Measurements from ENCODE around the gene USP32. TPM values are rescaled to one million over a fixed set of nuclear protein-coding genes. Genes with fewer than 3 reads are reported as not detected.

The USP32 gene
- total RNA-seq, 5 donors from 2014 or later (not counting 1 experiment from before 2014, with no cell fraction given) = 30.0 to 34.5 (median 31.4) TPM

DNA sequence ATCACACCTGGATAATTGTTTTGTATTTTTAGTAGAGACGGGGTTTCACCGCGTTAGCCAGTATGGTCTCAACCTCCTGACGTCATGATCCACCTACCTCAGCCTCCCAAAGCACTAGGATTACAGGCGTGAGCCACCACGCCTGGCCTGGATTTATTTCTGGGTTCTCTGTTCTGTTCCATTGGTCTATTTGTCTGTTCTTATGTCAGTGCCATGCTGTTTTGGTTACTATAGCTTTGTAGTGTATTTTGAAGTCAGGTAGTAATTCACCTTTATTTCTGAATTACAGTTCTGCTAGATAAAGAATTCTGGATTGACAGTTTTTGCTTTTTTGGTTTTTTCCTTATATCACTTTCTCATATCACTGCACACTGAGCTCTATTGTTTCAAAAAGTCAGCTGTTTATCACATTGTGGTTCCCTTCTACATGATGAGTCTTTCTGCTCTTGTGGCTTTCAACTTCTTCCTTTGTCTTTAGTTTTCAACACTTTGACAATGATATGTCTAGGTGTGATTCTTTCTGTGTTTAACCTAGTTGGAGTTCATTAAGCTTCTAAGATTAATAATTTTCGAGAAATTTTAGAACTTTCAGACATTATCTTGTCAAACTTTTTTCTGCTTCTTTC is 144.0 kb downstream of the USP32 start:
- no CpG with 5 or more reads among the region's 7 CpGs for WGBS (ENCODE audit: insufficient coverage)
- ATAC-seq (replicated peaks in 1 of 4) (no peak), DNase-seq (no peak)
- Mint-ChIP-seq H3K27ac (no peak overlapping the region), H3K4me1 (no peaks in the 10 kb centered on the region), H3K36me3 (peaks cover 43% of the 10 kb centered on the region), H3K27me3 (no peaks in the 10 kb centered on the region), H3K9me3 (peaks cover 0 to 5% (median 0%) of the 10 kb centered on the region in 3 donors), H3K4me3 (no peak overlapping the region)
- Histone ChIP-seq H3K27me3 (replicated peaks in 1 of 2; ENCODE audit: control insufficient read depth in 2 of 2, extremely low read depth in 1 of 2, insufficient read depth in 2 of 2, low read length in 1 of 2) (no peaks in the 10 kb centered on the region), H3K36me3 (ENCODE audit: control insufficient read depth in 2 of 2, extremely low read depth in 1 of 2, insufficient read depth in 1 of 2, low read length in 1 of 2) (peaks cover 5 to 14% of the 10 kb centered on the region in 2 donors), H3K9me3 (no peaks in the 10 kb centered on the region), H3K4me1 (ENCODE audit: control insufficient read depth in 1 of 2, extremely low read depth in 1 of 2, insufficient read depth in 2 of 2, low read length in 2 of 2) (no peaks in the 10 kb centered on the region), H3K4me3 (ENCODE audit: control insufficient read depth in 1 of 2, extremely low read depth in 1 of 2, low read length in 1 of 2) (no peak overlapping the region), H3K27ac (ENCODE audit: low read length) (no peak overlapping the region)
- CTCF ChIA-PET = no interaction called here
- POLR2A ChIA-PET = interaction anchor here in 1 of 2 donors (0.5 kb wide), 1 partner anchor 1843 kb away, joined by 3 read pairs; no protein-coding TSS in a partner anchor

GRCh38 chr17:60244656-60245055 is 147.3 kb downstream of the USP32 start:
- H3K27me3 Mint-ChIP-seq = no peaks in the 10 kb centered on the region
- Histone ChIP-seq H3K36me3 (ENCODE audit: control insufficient read depth in 2 of 2, extremely low read depth in 1 of 2, insufficient read depth in 1 of 2, low read length in 1 of 2) (peaks cover 5 to 7% of the 10 kb centered on the region in 2 donors), H3K9me3 (no peaks in the 10 kb centered on the region), H3K4me1 (ENCODE audit: control insufficient read depth in 1 of 2, extremely low read depth in 1 of 2, insufficient read depth in 2 of 2, low read length in 2 of 2) (no peaks in the 10 kb centered on the region), H3K27ac (ENCODE audit: low read length) (no peak overlapping the region), H3K27me3 (replicated peaks in 1 of 2; ENCODE audit: control insufficient read depth in 2 of 2, extremely low read depth in 1 of 2, insufficient read depth in 2 of 2, low read length in 1 of 2) (no peaks in the 10 kb centered on the region), H3K4me3 (ENCODE audit: control insufficient read depth in 1 of 2, extremely low read depth in 1 of 2, low read length in 1 of 2) (no peak overlapping the region)
- 89% methylated on average over 3 of the region's 8 CpGs for WGBS (ENCODE audit: insufficient coverage)
- ChIA-PET POLR2A (no interaction called here), CTCF (no interaction called here)
- ATAC-seq (replicated peaks in 1 of 4) (no peak), DNase-seq (no peak)
- no peaks in the 10 kb centered on the region for H3K4me1 Mint-ChIP-seq
- peaks cover 2 to 9% (median 8%) of the 10 kb centered on the region in 3 donors for H3K9me3 Mint-ChIP-seq
- H3K36me3 Mint-ChIP-seq = peaks cover 54% of the 10 kb centered on the region
- no peak overlapping the region for H3K4me3 Mint-ChIP-seq
- H3K27ac Mint-ChIP-seq = no peak overlapping the region

DNA sequence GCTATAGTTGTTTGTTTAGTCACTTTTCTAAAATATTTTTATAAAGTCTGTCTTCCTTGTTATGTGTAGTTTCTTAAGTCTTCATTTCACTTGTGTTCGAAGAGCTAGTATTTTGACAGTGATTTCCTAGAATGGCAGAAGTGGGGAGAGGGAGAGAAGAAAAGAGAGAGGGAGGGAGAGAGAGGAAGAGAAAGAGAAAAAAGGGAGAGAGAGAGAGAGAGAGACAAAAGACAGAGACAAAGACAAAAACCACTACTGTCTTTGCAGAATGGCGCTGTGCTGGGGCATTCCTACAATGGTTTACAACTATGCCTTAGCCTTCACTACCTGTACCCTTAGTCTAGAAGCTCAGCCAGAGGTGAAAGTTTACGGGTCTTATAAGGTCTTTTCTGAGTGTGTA is 151.6 kb downstream of the USP32 start:
- Histone ChIP-seq H3K27ac (ENCODE audit: low read length) (no peak overlapping the region), H3K4me3 (ENCODE audit: control insufficient read depth in 1 of 2, extremely low read depth in 1 of 2, low read length in 1 of 2) (no peak overlapping the region), H3K4me1 (ENCODE audit: control insufficient read depth in 1 of 2, extremely low read depth in 1 of 2, insufficient read depth in 2 of 2, low read length in 2 of 2) (no peaks in the 10 kb centered on the region), H3K27me3 (replicated peaks in 1 of 2; ENCODE audit: control insufficient read depth in 2 of 2, extremely low read depth in 1 of 2, insufficient read depth in 2 of 2, low read length in 1 of 2) (no peaks in the 10 kb centered on the region), H3K36me3 (ENCODE audit: control insufficient read depth in 2 of 2, extremely low read depth in 1 of 2, insufficient read depth in 1 of 2, low read length in 1 of 2) (peaks cover 0 to 9% of the 10 kb centered on the region in 2 donors), H3K9me3 (no peaks in the 10 kb centered on the region)
- Mint-ChIP-seq H3K9me3 (peaks cover 2 to 8% (median 4%) of the 10 kb centered on the region in 3 donors), H3K4me1 (no peaks in the 10 kb centered on the region), H3K27ac (no peak overlapping the region), H3K4me3 (no peak overlapping the region), H3K36me3 (peaks cover 36% of the 10 kb centered on the region), H3K27me3 (no peaks in the 10 kb centered on the region)
- WGBS (ENCODE audit: insufficient coverage) = no CpG with 5 or more reads among the region's 3 CpGs
- DNase-seq (no peak), ATAC-seq (replicated peaks in 1 of 4) (no peak)
- CTCF ChIA-PET = interaction anchor here in 1 of 2 donors (0.6 kb wide), 1 partner anchor 189 kb away, joined by 4 read pairs; no protein-coding TSS in a partner anchor
- POLR2A ChIA-PET = no interaction called here

DNA sequence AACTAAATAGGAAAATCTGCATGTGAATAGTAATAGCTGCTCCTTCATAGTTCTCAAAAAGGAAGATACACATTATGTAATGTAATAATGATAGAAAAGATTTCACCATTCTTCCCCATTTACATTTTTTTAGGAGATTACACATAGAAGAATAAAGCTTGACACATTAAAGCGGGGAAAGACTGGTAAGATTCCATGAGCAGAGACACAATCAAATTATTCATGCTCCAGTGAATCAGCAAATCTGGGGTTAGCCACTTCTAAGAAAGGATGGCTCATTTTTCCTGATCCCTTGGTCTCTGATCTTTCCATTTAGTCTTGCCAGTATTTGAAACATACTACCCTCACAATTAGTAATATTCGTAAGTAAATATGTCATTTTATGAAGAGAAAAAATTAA is 160.2 kb downstream of the USP32 start:
- Histone ChIP-seq H3K27me3 (replicated peaks in 1 of 2; ENCODE audit: control insufficient read depth in 2 of 2, extremely low read depth in 1 of 2, insufficient read depth in 2 of 2, low read length in 1 of 2) (no peaks in the 10 kb centered on the region), H3K4me1 (ENCODE audit: control insufficient read depth in 1 of 2, extremely low read depth in 1 of 2, insufficient read depth in 2 of 2, low read length in 2 of 2) (no peaks in the 10 kb centered on the region), H3K4me3 (ENCODE audit: control insufficient read depth in 1 of 2, extremely low read depth in 1 of 2, low read length in 1 of 2) (no peak overlapping the region), H3K36me3 (ENCODE audit: control insufficient read depth in 2 of 2, extremely low read depth in 1 of 2, insufficient read depth in 1 of 2, low read length in 1 of 2) (peaks cover 0 to 7% of the 10 kb centered on the region in 2 donors), H3K9me3 (no peaks in the 10 kb centered on the region), H3K27ac (ENCODE audit: low read length) (no peak overlapping the region)
- Mint-ChIP-seq H3K4me3 (no peak overlapping the region), H3K27ac (no peak overlapping the region), H3K9me3 (no peaks in the 10 kb centered on the region), H3K27me3 (no peaks in the 10 kb centered on the region), H3K4me1 (no peaks in the 10 kb centered on the region), H3K36me3 (peaks cover 12% of the 10 kb centered on the region)
- ATAC-seq (replicated peaks in 1 of 4) (no peak), DNase-seq (no peak)
- CTCF ChIA-PET = interaction anchor here in 1 of 2 donors (0.5 kb wide), 1 partner anchor 122 kb away, joined by 6 read pairs; no protein-coding TSS in a partner anchor
- 100% methylated on average over 1 of the region's 2 CpGs for WGBS (ENCODE audit: insufficient coverage)
- POLR2A ChIA-PET = interaction anchor here in 1 of 2 donors (0.6 kb wide), 2 partner anchors 84 to 318 kb away, joined by 3 to 6 read pairs; no protein-coding TSS in a partner anchor

- ChIA-PET POLR2A (interaction anchor here in 1 of 2 donors (0.6 kb wide), 2 partner anchors 84 to 317 kb away, joined by 3 to 6 read pairs; no protein-coding TSS in a partner anchor), CTCF (interaction anchor here in 1 of 2 donors (0.5 kb wide), 1 partner anchor 121 kb away, joined by 6 read pairs; no protein-coding TSS in a partner anchor)
- Mint-ChIP-seq H3K27me3 (no peaks in the 10 kb centered on the region), H3K4me3 (no peak overlapping the region), H3K4me1 (no peaks in the 10 kb centered on the region), H3K9me3 (no peaks in the 10 kb centered on the region), H3K27ac (no peak overlapping the region), H3K36me3 (peaks cover 12% of the 10 kb centered on the region)
- Histone ChIP-seq H3K4me3 (ENCODE audit: control insufficient read depth in 1 of 2, extremely low read depth in 1 of 2, low read length in 1 of 2) (no peak overlapping the region), H3K4me1 (ENCODE audit: control insufficient read depth in 1 of 2, extremely low read depth in 1 of 2, insufficient read depth in 2 of 2, low read length in 2 of 2) (no peaks in the 10 kb centered on the region), H3K9me3 (no peaks in the 10 kb centered on the region), H3K27ac (ENCODE audit: low read length) (no peak overlapping the region), H3K27me3 (replicated peaks in 1 of 2; ENCODE audit: control insufficient read depth in 2 of 2, extremely low read depth in 1 of 2, insufficient read depth in 2 of 2, low read length in 1 of 2) (no peaks in the 10 kb centered on the region), H3K36me3 (ENCODE audit: control insufficient read depth in 2 of 2, extremely low read depth in 1 of 2, insufficient read depth in 1 of 2, low read length in 1 of 2) (peaks cover 0 to 7% of the 10 kb centered on the region in 2 donors)
- ATAC-seq (replicated peaks in 1 of 4) = no peak
- peak in 1 of 35 experiments; percentile 9 for DNase-seq
- WGBS (ENCODE audit: insufficient coverage) = no CpG with 5 or more reads among the region's 4 CpGs
Observed at GRCh38 chr17:60231234-60231633, 160.7 kb downstream of the USP32 start.

GRCh38 chr17:60230358-60230757 is 161.6 kb downstream of the USP32 start:
- ChIA-PET CTCF (interaction anchor here in 1 of 2 donors (0.6 kb wide), 1 partner anchor 11 kb away, joined by 5 read pairs; no protein-coding TSS in a partner anchor), POLR2A (interaction anchor here in 1 of 2 donors (0.7 kb wide), 1 partner anchor 8 kb away, joined by 8 read pairs; no protein-coding TSS in a partner anchor)
- Mint-ChIP-seq H3K4me1 (no peaks in the 10 kb centered on the region), H3K36me3 (peaks cover 9% of the 10 kb centered on the region), H3K27me3 (no peaks in the 10 kb centered on the region), H3K4me3 (no peak overlapping the region), H3K9me3 (no peaks in the 10 kb centered on the region), H3K27ac (no peak overlapping the region)
- no peak overlapping the region for H3K27ac ChIP-seq (ENCODE audit: low read length)
- H3K36me3 ChIP-seq (ENCODE audit: control insufficient read depth in 2 of 2, extremely low read depth in 1 of 2, insufficient read depth in 1 of 2, low read length in 1 of 2) = peaks cover 0 to 11% of the 10 kb centered on the region in 2 donors
- no peaks in the 10 kb centered on the region for H3K27me3 ChIP-seq (replicated peaks in 1 of 2; ENCODE audit: control insufficient read depth in 2 of 2, extremely low read depth in 1 of 2, insufficient read depth in 2 of 2, low read length in 1 of 2)
- H3K4me3 ChIP-seq (ENCODE audit: control insufficient read depth in 1 of 2, extremely low read depth in 1 of 2, low read length in 1 of 2) = no peak overlapping the region
- DNase-seq (no peak), ATAC-seq (replicated peaks in 1 of 4) (no peak)
- no peaks in the 10 kb centered on the region for H3K4me1 ChIP-seq (ENCODE audit: control insufficient read depth in 1 of 2, extremely low read depth in 1 of 2, insufficient read depth in 2 of 2, low read length in 2 of 2)
- H3K9me3 ChIP-seq = no peaks in the 10 kb centered on the region
- WGBS (ENCODE audit: insufficient coverage) = 90% methylated on average over 2 of the region's 3 CpGs
